Measurements from ENCODE around the gene ATP8B4. TPM values are rescaled to one million over a fixed set of nuclear protein-coding genes. Genes with fewer than 3 reads are reported as not detected.
A peak's percentile ranks its signal among the peaks of the same experiment; 100 is the strongest.

The ATP8B4 gene
- total RNA-seq, 1 experiment from 2014 or later: not detected

DNA sequence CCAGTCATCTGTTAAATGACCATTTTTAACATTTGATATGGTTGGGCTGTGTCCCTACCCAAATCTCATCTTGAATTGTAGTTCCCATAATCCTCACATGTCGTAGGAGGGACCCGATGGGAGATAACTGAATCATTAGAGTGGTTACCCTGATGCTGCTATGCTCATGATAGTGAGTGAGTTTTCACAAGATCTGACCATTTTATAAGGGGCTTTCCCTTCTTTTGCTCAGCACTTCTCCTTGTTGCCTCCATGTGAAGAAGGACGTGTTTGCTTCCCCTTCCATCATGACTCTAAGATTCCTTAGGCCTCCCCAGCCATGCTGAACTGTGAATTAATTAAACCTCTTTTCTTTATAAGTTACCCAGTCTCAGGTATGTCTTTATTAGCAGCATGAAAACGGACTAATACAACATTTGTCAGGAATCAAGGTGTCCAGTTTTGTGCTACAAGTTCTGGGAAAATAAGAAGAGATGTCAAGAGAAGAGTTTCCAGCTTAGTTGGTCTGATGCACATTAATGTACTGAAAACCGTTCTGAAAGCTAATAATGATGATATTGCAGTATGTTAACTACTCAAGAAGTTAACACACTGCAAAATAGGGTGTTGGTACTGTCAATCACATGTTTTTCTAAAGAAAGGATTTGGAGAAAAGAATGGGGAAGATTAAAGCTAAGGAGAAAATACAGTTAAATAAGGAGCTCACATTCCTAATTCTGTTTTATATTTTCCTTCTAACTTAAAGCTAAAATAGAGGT lies 67.9 kb downstream of the ATP8B4 start:
- CTCF ChIA-PET: interaction anchor here (0.6 to 1.3 kb wide), 8 partner anchors 67 to 1087 kb away, joined by 3 to 6 read pairs (median 4); partner anchors contain the start of genes FGF7 and SHC4
- H3K9ac ChIP-seq (ENCODE audit: low read length): peak overlapping the region; percentile 54
- peak overlapping the region; percentile 59 for H3K4me2 ChIP-seq (ENCODE audit: low read length)

DNA sequence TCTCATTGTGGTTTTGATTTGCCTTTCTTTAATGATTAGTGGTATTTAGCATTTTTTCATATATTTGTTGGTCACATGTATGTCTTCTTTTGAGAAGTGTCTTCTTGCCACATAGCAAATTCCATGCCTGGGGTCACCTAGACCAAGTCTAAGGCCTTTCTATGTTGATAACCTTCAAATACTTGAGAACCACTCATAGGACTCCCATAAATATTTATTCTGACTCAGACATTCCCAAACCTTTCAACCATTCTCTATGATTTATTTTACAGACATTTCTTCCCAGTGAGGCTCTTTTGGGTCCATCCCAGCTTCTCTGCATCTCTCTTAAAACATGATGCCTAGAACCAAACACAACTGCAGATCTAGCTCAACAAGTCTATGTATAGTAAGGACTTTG lies 69.2 kb downstream of the ATP8B4 start:
- Histone ChIP-seq H3K79me2 (ENCODE audit: low read length) (no peaks in the 10 kb centered on the region), H3K27ac (ENCODE audit: low read length) (no peak overlapping the region), H3K9ac (ENCODE audit: low read length) (no peak overlapping the region), H3F3A (ENCODE audit: low read length, unreplicated experiment) (no peaks in the 10 kb centered on the region), H3K4me2 (ENCODE audit: low read length) (no peak overlapping the region), H3K4me3 (ENCODE audit: low read length) (no peak overlapping the region), H3K36me3 (ENCODE audit: low read depth, low read length) (no peaks in the 10 kb centered on the region), H3K4me1 (ENCODE audit: insufficient read depth, low read length) (peaks cover 20% of the 10 kb centered on the region), H4K20me1 (ENCODE audit: low read length) (no peaks in the 10 kb centered on the region), H3K9me2 (replicated peaks; ENCODE audit: low read length) (no peaks in the 10 kb centered on the region), H2AFZ (ENCODE audit: low read length) (no peak overlapping the region), H3K27me3 (ENCODE audit: low read length) (no peaks in the 10 kb centered on the region), H3K9me3 (ENCODE audit: low read length) (no peaks in the 10 kb centered on the region)
- POLR2A ChIA-PET (ENCODE audit: unreplicated experiment): interaction anchor here (0.7 kb wide), 1 partner anchor 799 kb away, joined by 5 read pairs; no protein-coding TSS in a partner anchor
- CTCF ChIA-PET: interaction anchor here (0.7 kb wide), 1 partner anchor 172 kb away, joined by 3 read pairs; no protein-coding TSS in a partner anchor
- intact Hi-C loops (cut with micrococcal nuclease): loop anchor here (5.0 kb wide), 5 partner anchors 87 to 813 kb away; partner anchors contain the start of genes DTWD1, FAM227B and FGF7
- no TSS peak for BruUV-seq (replicated peaks)
- DNase-seq: peak; percentile 26
- TF ChIP-seq EZH2 (IDR thresholded peaks at IDR 0.05; ENCODE audit: low read length, unreplicated experiment) (no peak), EZH2phosphoT487 (IDR thresholded peaks at IDR 0.05; ENCODE audit: borderline replicate concordance, low read length) (no peak)
- TF ChIP-seq, protein P1, sequence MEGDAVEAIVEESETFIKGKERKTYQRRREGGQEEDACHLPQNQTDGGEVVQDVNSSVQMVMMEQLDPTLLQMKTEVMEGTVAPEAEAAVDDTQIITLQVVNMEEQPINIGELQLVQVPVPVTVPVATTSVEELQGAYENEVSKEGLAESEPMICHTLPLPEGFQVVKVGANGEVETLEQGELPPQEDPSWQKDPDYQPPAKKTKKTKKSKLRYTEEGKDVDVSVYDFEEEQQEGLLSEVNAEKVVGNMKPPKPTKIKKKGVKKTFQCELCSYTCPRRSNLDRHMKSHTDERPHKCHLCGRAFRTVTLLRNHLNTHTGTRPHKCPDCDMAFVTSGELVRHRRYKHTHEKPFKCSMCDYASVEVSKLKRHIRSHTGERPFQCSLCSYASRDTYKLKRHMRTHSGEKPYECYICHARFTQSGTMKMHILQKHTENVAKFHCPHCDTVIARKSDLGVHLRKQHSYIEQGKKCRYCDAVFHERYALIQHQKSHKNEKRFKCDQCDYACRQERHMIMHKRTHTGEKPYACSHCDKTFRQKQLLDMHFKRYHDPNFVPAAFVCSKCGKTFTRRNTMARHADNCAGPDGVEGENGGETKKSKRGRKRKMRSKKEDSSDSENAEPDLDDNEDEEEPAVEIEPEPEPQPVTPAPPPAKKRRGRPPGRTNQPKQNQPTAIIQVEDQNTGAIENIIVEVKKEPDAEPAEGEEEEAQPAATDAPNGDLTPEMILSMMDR (conservative IDR thresholded peaks at IDR 0.05; ENCODE audit: low read depth, low read length): no peak
- no peak for ATAC-seq

More for the DNA sequence above, 67.9 kb downstream of the ATP8B4 start:
- POLR2A ChIA-PET (ENCODE audit: unreplicated experiment): no interaction called here
- peaks cover 20% of the 10 kb centered on the region for H3K4me1 ChIP-seq (ENCODE audit: insufficient read depth, low read length)
- no peak overlapping the region for H3K4me3 ChIP-seq (ENCODE audit: low read length)
- no peak for TF ChIP-seq EZH2 (IDR thresholded peaks at IDR 0.05; ENCODE audit: low read length, unreplicated experiment)
- TF ChIP-seq, protein P1 (conservative IDR thresholded peaks at IDR 0.05; ENCODE audit: low read depth, low read length): no peak
- TF ChIP-seq EZH2phosphoT487 (IDR thresholded peaks at IDR 0.05; ENCODE audit: borderline replicate concordance, low read length): no peak
- no peaks in the 10 kb centered on the region for H3K9me3 ChIP-seq (ENCODE audit: low read length)
- H4K20me1 ChIP-seq (ENCODE audit: low read length): no peaks in the 10 kb centered on the region
- no peaks in the 10 kb centered on the region for H3F3A ChIP-seq (ENCODE audit: low read length, unreplicated experiment)
- H3K36me3 ChIP-seq (ENCODE audit: low read depth, low read length): no peaks in the 10 kb centered on the region
- no peaks in the 10 kb centered on the region for H3K9me2 ChIP-seq (replicated peaks; ENCODE audit: low read length)
- no peaks in the 10 kb centered on the region for H3K79me2 ChIP-seq (ENCODE audit: low read length)
- H2AFZ ChIP-seq (ENCODE audit: low read length): peak overlapping the region; percentile 24; the same call in 1 of the 2 replicates
- intact Hi-C loops (cut with micrococcal nuclease): loop anchor here (1.0 to 5.0 kb wide), 7 partner anchors 48 to 814 kb away; partner anchors contain the start of genes DTWD1, FAM227B and FGF7
- BruUV-seq (replicated peaks): no TSS peak
- DNase-seq (no peak), ATAC-seq (no peak)
- peak overlapping the region; percentile 89 for H3K27ac ChIP-seq (ENCODE audit: low read length)
- H3K27me3 ChIP-seq (ENCODE audit: low read length): no peaks in the 10 kb centered on the region

DNA sequence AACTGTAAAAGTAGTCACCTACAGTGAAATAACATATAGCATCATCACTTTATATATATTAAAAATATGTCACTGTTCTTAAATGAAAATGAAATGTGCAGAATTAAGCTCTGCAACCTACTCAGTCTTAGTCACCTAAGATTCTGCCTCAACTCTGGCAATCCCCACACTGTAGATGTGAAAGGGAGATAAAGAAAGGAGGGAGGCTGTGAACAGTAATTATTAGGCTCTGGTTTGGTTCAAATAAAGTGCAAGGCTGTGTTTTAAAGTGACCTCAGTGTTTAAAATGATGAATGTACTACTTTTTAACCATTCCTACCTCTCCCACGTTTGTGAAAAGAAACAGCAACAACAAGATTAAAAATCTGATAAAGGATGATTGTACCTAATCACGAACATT lies 72.2 kb downstream of the ATP8B4 start:
- no peak overlapping the region for H2AFZ ChIP-seq (ENCODE audit: low read length)
- no TSS peak for BruUV-seq (replicated peaks)
- ChIA-PET CTCF (no interaction called here), POLR2A (ENCODE audit: unreplicated experiment) (no interaction called here)
- DNase-seq (peak; percentile 39), ATAC-seq (peak; percentile 17; the same call in 1 of the 2 replicates)
- intact Hi-C loops (cut with micrococcal nuclease): no loop called here
- no peak overlapping the region for H3K4me2 ChIP-seq (ENCODE audit: low read length)
- no peak overlapping the region for H3K4me3 ChIP-seq (ENCODE audit: low read length)
- H3K9me3 ChIP-seq (ENCODE audit: low read length): no peaks in the 10 kb centered on the region
- H3K9me2 ChIP-seq (replicated peaks; ENCODE audit: low read length): no peaks in the 10 kb centered on the region
- no peaks in the 10 kb centered on the region for H4K20me1 ChIP-seq (ENCODE audit: low read length)
- H3F3A ChIP-seq (ENCODE audit: low read length, unreplicated experiment): no peaks in the 10 kb centered on the region
- H3K4me1 ChIP-seq (ENCODE audit: insufficient read depth, low read length): peaks cover 15% of the 10 kb centered on the region
- TF ChIP-seq EZH2phosphoT487 (IDR thresholded peaks at IDR 0.05; ENCODE audit: borderline replicate concordance, low read length): no peak
- TF ChIP-seq, protein P1 (conservative IDR thresholded peaks at IDR 0.05; ENCODE audit: low read depth, low read length): no peak
- no peak for TF ChIP-seq EZH2 (IDR thresholded peaks at IDR 0.05; ENCODE audit: low read length, unreplicated experiment)
- H3K27ac ChIP-seq (ENCODE audit: low read length): peak overlapping the region; percentile 53
- H3K36me3 ChIP-seq (ENCODE audit: low read depth, low read length): no peaks in the 10 kb centered on the region
- peak overlapping the region; percentile 17; the same call in 1 of the 2 replicates for H3K9ac ChIP-seq (ENCODE audit: low read length)
- no peaks in the 10 kb centered on the region for H3K79me2 ChIP-seq (ENCODE audit: low read length)
- no peaks in the 10 kb centered on the region for H3K27me3 ChIP-seq (ENCODE audit: low read length)

Measured in PC-3 (cell line).